ENCODE data around the gene PUDP. TPM values are rescaled to one million over a fixed set of nuclear protein-coding genes. Genes with fewer than 3 reads are reported as not detected.
"Not testable (repeated sequence)": the region's sequence is repeated elsewhere in the genome, so short reads cannot be mapped to it uniquely, and the experiment has no call there.

PUDP gene
- total and polyA plus RNA-seq, 4 donors, result 5.3 to 9.4 (median 6.8) TPM

DNA sequence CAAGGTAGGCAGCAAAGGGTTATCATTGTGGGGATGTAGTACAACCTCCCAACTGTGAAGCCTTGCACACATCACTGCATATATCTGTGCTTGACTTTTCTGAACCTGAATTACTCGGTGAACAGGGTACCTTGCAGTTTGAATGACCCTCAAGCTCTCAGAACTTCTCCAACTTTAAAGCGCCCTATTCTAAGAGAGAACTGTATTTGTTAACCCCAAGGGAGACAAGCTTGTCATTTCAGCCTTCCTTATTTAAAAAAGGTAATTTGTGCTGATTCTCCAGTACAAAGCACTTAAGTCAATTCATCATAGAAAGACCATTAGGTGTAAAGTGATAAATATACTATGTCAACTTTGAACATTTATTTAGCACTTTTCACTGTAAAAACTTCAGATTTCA is 122.5 kb downstream of the PUDP start:
- WGBS, result 97% methylated on average over 2 of the region's 2 CpGs
- Histone ChIP-seq H3K27me3 (ENCODE audit: control insufficient read depth in 4 of 4, insufficient read depth in 4 of 4, low read length in 3 of 4) (no peaks in the 10 kb centered on the region), H3K4me3 (ENCODE audit: low read depth in 1 of 3, low read length in 3 of 3) (no peak overlapping the region), H3K9me3 (ENCODE audit: control insufficient read depth in 4 of 4, low read length in 3 of 4) (no peaks in the 10 kb centered on the region), H3K9ac (ENCODE audit: low read depth in 1 of 2, low read length in 2 of 2) (no peak overlapping the region), H3K36me3 (ENCODE audit: control insufficient read depth in 4 of 4, insufficient read depth in 3 of 4, low read depth in 1 of 4, low read length in 3 of 4) (peaks cover 0 to 3% (median 0%) of the 10 kb centered on the region in 4 donors), H3K27ac (ENCODE audit: low read depth in 1 of 2, low read length in 2 of 2) (no peak overlapping the region), H3K4me1 (ENCODE audit: control insufficient read depth in 4 of 4, insufficient read depth in 4 of 4, low read length in 3 of 4) (peaks cover 0 to 4% (median 0%) of the 10 kb centered on the region in 4 donors)
- DNase-seq (ENCODE audit: low spot score), result no peak
- TF ChIP-seq HNF4A (conservative IDR thresholded peaks at IDR 0.05), result no peak
- no peak for TF ChIP-seq RXRA (IDR thresholded peaks at IDR 0.05)
- no peak for TF ChIP-seq SP1 (IDR thresholded peaks at IDR 0.05)
- TF ChIP-seq, protein P1, sequence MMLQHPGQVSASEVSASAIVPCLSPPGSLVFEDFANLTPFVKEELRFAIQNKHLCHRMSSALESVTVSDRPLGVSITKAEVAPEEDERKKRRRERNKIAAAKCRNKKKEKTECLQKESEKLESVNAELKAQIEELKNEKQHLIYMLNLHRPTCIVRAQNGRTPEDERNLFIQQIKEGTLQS (IDR thresholded peaks at IDR 0.05), result no peak

DNA sequence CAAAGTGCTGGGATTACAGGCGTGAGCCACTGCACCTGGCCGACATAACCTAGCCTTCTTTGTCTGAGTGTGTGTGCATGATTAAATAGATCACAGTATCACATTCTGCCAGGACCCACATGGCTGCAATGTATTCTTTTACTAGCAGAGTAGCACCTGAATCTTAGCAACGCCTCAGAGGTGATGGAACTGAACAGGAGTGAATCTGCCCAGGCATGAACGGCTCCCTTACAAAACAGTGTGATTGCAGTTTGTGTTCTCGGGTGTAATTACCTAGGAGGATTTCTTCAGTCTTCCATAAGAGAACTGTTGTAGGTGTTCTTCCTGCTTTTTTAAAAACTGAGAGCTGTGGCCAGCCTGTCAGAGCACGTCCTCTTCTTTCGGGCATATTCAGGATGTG is 123.1 kb downstream of the PUDP start:
- H3K36me3 ChIP-seq (ENCODE audit: control insufficient read depth in 4 of 4, insufficient read depth in 3 of 4, low read depth in 1 of 4, low read length in 3 of 4), result peaks cover 0 to 3% (median 0%) of the 10 kb centered on the region in 4 donors
- H3K9me3 ChIP-seq (ENCODE audit: control insufficient read depth in 4 of 4, low read length in 3 of 4), result no peaks in the 10 kb centered on the region
- no peak overlapping the region for H3K9ac ChIP-seq (ENCODE audit: low read depth in 1 of 2, low read length in 2 of 2)
- H3K27me3 ChIP-seq (ENCODE audit: control insufficient read depth in 4 of 4, insufficient read depth in 4 of 4, low read length in 3 of 4), result no peaks in the 10 kb centered on the region
- DNase-seq (ENCODE audit: low spot score), result no peak
- H3K4me1 ChIP-seq (ENCODE audit: control insufficient read depth in 4 of 4, insufficient read depth in 4 of 4, low read length in 3 of 4), result peaks cover 0 to 4% (median 0%) of the 10 kb centered on the region in 4 donors
- H3K27ac ChIP-seq (ENCODE audit: low read depth in 1 of 2, low read length in 2 of 2), result no peak overlapping the region
- 95% methylated on average over 7 of the region's 7 CpGs for WGBS
- H3K4me3 ChIP-seq (ENCODE audit: low read depth in 1 of 3, low read length in 3 of 3), result no peak overlapping the region
- TF ChIP-seq, protein P2, sequence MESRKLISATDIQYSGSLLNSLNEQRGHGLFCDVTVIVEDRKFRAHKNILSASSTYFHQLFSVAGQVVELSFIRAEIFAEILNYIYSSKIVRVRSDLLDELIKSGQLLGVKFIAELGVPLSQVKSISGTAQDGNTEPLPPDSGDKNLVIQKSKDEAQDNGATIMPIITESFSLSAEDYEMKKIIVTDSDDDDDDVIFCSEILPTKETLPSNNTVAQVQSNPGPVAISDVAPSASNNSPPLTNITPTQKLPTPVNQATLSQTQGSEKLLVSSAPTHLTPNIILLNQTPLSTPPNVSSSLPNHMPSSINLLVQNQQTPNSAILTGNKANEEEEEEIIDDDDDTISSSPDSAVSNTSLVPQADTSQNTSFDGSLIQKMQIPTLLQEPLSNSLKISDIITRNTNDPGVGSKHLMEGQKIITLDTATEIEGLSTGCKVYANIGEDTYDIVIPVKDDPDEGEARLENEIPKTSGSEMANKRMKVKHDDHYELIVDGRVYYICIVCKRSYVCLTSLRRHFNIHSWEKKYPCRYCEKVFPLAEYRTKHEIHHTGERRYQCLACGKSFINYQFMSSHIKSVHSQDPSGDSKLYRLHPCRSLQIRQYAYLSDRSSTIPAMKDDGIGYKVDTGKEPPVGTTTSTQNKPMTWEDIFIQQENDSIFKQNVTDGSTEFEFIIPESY (IDR thresholded peaks at IDR 0.05), result no peak
- TF ChIP-seq, protein P3, sequence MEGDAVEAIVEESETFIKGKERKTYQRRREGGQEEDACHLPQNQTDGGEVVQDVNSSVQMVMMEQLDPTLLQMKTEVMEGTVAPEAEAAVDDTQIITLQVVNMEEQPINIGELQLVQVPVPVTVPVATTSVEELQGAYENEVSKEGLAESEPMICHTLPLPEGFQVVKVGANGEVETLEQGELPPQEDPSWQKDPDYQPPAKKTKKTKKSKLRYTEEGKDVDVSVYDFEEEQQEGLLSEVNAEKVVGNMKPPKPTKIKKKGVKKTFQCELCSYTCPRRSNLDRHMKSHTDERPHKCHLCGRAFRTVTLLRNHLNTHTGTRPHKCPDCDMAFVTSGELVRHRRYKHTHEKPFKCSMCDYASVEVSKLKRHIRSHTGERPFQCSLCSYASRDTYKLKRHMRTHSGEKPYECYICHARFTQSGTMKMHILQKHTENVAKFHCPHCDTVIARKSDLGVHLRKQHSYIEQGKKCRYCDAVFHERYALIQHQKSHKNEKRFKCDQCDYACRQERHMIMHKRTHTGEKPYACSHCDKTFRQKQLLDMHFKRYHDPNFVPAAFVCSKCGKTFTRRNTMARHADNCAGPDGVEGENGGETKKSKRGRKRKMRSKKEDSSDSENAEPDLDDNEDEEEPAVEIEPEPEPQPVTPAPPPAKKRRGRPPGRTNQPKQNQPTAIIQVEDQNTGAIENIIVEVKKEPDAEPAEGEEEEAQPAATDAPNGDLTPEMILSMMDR (IDR thresholded peaks at IDR 0.05; ENCODE audit: low read depth, low read length, missing input control), result no peak
- TF ChIP-seq RAD21 (IDR thresholded peaks at IDR 0.05) (no peak), TAF1 (conservative IDR thresholded peaks at IDR 0.05) (no peak), RXRA (IDR thresholded peaks at IDR 0.05) (no peak), YY1 (IDR thresholded peaks at IDR 0.05) (no peak), HNF4G (IDR thresholded peaks at IDR 0.05) (no peak), HNF4A (conservative IDR thresholded peaks at IDR 0.05) (no peak), SP1 (IDR thresholded peaks at IDR 0.05) (no peak), EGR1 (IDR thresholded peaks at IDR 0.05; ENCODE audit: low read depth in 2 of 2) (no peak), FOXA2 (IDR thresholded peaks at IDR 0.05) (no peak), JUND (IDR thresholded peaks at IDR 0.05) (no peak), GABPA (IDR thresholded peaks at IDR 0.05 in 1 of 2, conservative IDR thresholded peaks at IDR 0.05 in 1 of 2) (no peak), FOXA1 (IDR thresholded peaks at IDR 0.05) (no peak)
- TF ChIP-seq, protein P1 (IDR thresholded peaks at IDR 0.05), result no peak
- TF ChIP-seq, protein P4, sequence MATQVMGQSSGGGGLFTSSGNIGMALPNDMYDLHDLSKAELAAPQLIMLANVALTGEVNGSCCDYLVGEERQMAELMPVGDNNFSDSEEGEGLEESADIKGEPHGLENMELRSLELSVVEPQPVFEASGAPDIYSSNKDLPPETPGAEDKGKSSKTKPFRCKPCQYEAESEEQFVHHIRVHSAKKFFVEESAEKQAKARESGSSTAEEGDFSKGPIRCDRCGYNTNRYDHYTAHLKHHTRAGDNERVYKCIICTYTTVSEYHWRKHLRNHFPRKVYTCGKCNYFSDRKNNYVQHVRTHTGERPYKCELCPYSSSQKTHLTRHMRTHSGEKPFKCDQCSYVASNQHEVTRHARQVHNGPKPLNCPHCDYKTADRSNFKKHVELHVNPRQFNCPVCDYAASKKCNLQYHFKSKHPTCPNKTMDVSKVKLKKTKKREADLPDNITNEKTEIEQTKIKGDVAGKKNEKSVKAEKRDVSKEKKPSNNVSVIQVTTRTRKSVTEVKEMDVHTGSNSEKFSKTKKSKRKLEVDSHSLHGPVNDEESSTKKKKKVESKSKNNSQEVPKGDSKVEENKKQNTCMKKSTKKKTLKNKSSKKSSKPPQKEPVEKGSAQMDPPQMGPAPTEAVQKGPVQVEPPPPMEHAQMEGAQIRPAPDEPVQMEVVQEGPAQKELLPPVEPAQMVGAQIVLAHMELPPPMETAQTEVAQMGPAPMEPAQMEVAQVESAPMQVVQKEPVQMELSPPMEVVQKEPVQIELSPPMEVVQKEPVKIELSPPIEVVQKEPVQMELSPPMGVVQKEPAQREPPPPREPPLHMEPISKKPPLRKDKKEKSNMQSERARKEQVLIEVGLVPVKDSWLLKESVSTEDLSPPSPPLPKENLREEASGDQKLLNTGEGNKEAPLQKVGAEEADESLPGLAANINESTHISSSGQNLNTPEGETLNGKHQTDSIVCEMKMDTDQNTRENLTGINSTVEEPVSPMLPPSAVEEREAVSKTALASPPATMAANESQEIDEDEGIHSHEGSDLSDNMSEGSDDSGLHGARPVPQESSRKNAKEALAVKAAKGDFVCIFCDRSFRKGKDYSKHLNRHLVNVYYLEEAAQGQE (IDR thresholded peaks at IDR 0.05), result no peak
- TF ChIP-seq, protein P5, sequence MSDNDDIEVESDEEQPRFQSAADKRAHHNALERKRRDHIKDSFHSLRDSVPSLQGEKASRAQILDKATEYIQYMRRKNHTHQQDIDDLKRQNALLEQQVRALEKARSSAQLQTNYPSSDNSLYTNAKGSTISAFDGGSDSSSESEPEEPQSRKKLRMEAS (IDR thresholded peaks at IDR 0.05), result no peak

DNA sequence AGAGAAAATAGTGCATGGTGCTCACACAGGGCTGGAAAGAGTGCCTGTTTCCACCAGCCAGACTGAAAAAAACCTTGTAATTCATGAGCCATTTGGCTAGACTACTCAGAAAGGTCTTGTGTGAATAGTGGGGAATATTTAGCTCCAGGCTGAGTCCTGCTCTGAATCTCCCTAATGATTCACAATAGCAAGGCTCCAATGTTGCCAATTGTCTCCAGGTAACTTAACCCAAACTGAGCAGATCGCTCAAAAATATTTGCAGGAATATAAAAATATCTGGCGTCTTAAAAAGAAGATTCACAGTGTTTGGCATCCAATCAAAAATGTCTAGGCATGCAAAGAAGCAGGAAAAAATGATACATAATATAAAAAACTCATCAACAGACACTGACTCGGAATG is 125.0 kb downstream of the PUDP start:
- H3K4me3 ChIP-seq (ENCODE audit: low read depth in 1 of 3, low read length in 3 of 3); H3K9me3 ChIP-seq (ENCODE audit: control insufficient read depth in 4 of 4, low read length in 3 of 4); DNase-seq (ENCODE audit: low spot score); H3K36me3 ChIP-seq (ENCODE audit: control insufficient read depth in 4 of 4, insufficient read depth in 3 of 4, low read depth in 1 of 4, low read length in 3 of 4); H3K4me1 ChIP-seq (ENCODE audit: control insufficient read depth in 4 of 4, insufficient read depth in 4 of 4, low read length in 3 of 4); H3K27ac ChIP-seq (ENCODE audit: low read depth in 1 of 2, low read length in 2 of 2); H3K27me3 ChIP-seq (ENCODE audit: control insufficient read depth in 4 of 4, insufficient read depth in 4 of 4, low read length in 3 of 4); H3K9ac ChIP-seq (ENCODE audit: low read depth in 1 of 2, low read length in 2 of 2): not testable (repeated sequence)
- WGBS, result 92% methylated on average over 3 of the region's 3 CpGs

All from liver (tissue), 9 donors.